ENCODE data around the gene NMB. TPM values are rescaled to one million over a fixed set of nuclear protein-coding genes. Genes with fewer than 3 reads are reported as not detected.

Gene NMB
- total and polyA plus RNA-seq, 2 of the 13 experiments (the other 11 are each of a cell fraction or from before 2014, with no cell fraction given), result 10.4 to 25.4 TPM

- in situ Hi-C loops (cut with HindIII; ENCODE audit: extremely low pct_ligation_motif_present, low pct_unique_long_range_greater_than_20kb), result no loop called here
- peaks cover 33 to 75% of the 10 kb centered on the region in 2 experiments for H3K36me3 ChIP-seq (replicated peaks in 1 of 2; ENCODE audit: control insufficient read depth in 1 of 2, insufficient read depth in 2 of 2, low read length in 2 of 2)
- no TSS peak for BruUV-seq (replicated peaks)
- peaks cover 2% of the 10 kb centered on the region for H3K79me2 ChIP-seq (ENCODE audit: insufficient read depth, low read length)
- CTCF ChIA-PET (ENCODE audit: low intra/inter-chr PET ratio, low total read pairs), result no interaction called here
- peaks cover under 1% of the 10 kb centered on the region; the same call in 1 of the 2 replicates for H3K4me1 ChIP-seq (ENCODE audit: insufficient read depth, low read length)
- DNase-seq (ENCODE audit: low spot score) (no peak), FAIRE-seq (no peak), ATAC-seq (no peak; the same call in 2 of the 3 replicates)
- no peaks in the 10 kb centered on the region for H3K9me3 ChIP-seq (ENCODE audit: low read length)
- no peak overlapping the region for H3K4me3 ChIP-seq (replicated peaks in 1 of 3; ENCODE audit: insufficient read depth in 1 of 3, low read depth in 2 of 3, low read length in 3 of 3)
- H3K4me2 ChIP-seq (ENCODE audit: low read depth, low read length), result no peak overlapping the region
- WGBS (ENCODE audit: low lambda C conversion rate), result 93% methylated on average over 8 of the region's 10 CpGs
- TF ChIP-seq POLR2G (IDR thresholded peaks at IDR 0.05; ENCODE audit: low read depth, low read length), result peak; percentile 55; the same call in 1 of the 2 replicates
- TF ChIP-seq RBFOX2 (IDR thresholded peaks at IDR 0.05; ENCODE audit: low read depth, low read length), result peak; percentile 47; the same call in 1 of the 2 replicates
- TF ChIP-seq, protein P1, sequence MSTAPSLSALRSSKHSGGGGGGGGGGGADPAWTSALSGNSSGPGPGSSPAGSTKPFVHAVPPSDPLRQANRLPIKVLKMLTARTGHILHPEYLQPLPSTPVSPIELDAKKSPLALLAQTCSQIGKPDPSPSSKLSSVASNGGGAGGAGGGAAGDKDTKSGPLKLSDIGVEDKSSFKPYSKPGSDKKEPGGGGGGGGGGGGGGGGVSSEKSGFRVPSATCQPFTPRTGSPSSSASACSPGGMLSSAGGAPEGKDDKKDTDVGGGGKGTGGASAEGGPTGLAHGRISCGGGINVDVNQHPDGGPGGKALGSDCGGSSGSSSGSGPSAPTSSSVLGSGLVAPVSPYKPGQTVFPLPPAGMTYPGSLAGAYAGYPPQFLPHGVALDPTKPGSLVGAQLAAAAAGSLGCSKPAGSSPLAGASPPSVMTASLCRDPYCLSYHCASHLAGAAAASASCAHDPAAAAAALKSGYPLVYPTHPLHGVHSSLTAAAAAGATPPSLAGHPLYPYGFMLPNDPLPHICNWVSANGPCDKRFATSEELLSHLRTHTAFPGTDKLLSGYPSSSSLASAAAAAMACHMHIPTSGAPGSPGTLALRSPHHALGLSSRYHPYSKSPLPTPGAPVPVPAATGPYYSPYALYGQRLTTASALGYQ (CRISPR knock-in tag; IDR thresholded peaks at IDR 0.05), result no peak
- peak; percentile 75 for TF ChIP-seq AGO2 (optimal IDR thresholded peaks at IDR 0.05; ENCODE audit: low read depth, low read length)
- TF ChIP-seq, protein P2, sequence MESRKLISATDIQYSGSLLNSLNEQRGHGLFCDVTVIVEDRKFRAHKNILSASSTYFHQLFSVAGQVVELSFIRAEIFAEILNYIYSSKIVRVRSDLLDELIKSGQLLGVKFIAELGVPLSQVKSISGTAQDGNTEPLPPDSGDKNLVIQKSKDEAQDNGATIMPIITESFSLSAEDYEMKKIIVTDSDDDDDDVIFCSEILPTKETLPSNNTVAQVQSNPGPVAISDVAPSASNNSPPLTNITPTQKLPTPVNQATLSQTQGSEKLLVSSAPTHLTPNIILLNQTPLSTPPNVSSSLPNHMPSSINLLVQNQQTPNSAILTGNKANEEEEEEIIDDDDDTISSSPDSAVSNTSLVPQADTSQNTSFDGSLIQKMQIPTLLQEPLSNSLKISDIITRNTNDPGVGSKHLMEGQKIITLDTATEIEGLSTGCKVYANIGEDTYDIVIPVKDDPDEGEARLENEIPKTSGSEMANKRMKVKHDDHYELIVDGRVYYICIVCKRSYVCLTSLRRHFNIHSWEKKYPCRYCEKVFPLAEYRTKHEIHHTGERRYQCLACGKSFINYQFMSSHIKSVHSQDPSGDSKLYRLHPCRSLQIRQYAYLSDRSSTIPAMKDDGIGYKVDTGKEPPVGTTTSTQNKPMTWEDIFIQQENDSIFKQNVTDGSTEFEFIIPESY (CRISPR knock-in tag; IDR thresholded peaks at IDR 0.05), result no peak
- TF ChIP-seq, protein P3, sequence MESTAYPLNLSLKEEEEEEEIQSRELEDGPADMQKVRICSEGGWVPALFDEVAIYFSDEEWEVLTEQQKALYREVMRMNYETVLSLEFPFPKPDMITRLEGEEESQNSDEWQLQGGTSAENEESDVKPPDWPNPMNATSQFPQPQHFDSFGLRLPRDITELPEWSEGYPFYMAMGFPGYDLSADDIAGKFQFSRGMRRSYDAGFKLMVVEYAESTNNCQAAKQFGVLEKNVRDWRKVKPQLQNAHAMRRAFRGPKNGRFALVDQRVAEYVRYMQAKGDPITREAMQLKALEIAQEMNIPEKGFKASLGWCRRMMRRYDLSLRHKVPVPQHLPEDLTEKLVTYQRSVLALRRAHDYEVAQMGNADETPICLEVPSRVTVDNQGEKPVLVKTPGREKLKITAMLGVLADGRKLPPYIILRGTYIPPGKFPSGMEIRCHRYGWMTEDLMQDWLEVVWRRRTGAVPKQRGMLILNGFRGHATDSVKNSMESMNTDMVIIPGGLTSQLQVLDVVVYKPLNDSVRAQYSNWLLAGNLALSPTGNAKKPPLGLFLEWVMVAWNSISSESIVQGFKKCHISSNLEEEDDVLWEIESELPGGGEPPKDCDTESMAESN (CRISPR knock-in tag; conservative IDR thresholded peaks at IDR 0.05), result no peak
- H3K27ac ChIP-seq (ENCODE audit: extremely low read length, insufficient read depth, low read length), result no peak overlapping the region
- H3K27me3 ChIP-seq (ENCODE audit: control insufficient read depth in 1 of 2, insufficient read depth in 2 of 2, low read length in 2 of 2), result no peaks in the 10 kb centered on the region
- H3K9ac ChIP-seq (ENCODE audit: insufficient read depth, low read depth, low read length), result no peak overlapping the region
- intact Hi-C loops (cut with micrococcal nuclease; ENCODE audit: unreplicated experiment), result no loop called here
- POLR2A ChIA-PET, result interaction anchor here (0.9 to 7.5 kb wide), 3 partner anchors 7 to 42 kb away, joined by 3 to 45 read pairs (median 3); partner anchors contain the start of gene WDR73
- H2AFZ ChIP-seq (ENCODE audit: low read length), result no peak overlapping the region
- no peaks in the 10 kb centered on the region for H4K20me1 ChIP-seq (ENCODE audit: insufficient read depth, low read length)
Observed at GRCh38 chr15:84645496-84645895, 12.5 kb downstream of the NMB start.
